ENCODE data around the gene RELT. TPM values are rescaled to one million over a fixed set of nuclear protein-coding genes. Genes with fewer than 3 reads are reported as not detected.

The RELT gene
- total RNA-seq, 1 experiment from 2014 or later = 10.2 TPM

- Mint-ChIP-seq H3K36me3 (ENCODE audit: insufficient read depth in 1 of 3, low read depth in 3 of 3) (peaks cover 0 to 3% (median 0%) of the 10 kb centered on the region in 3 experiments; a peak in 2 of 7 replicates), H3K27ac (no peak overlapping the region), H3K4me1 (peaks cover 0 to 3% of the 10 kb centered on the region in 2 experiments; a peak in 1 of 4 replicates), H3K4me3 (no peak overlapping the region; a peak in 1 of 5 replicates), H3K27me3 (ENCODE audit: low read depth) (peaks cover 2% of the 10 kb centered on the region; the same call in 1 of the 2 replicates), H3K9me3 (no peaks in the 10 kb centered on the region; a peak in 1 of 5 replicates)
- Histone ChIP-seq H2BK12ac (ENCODE audit: insufficient read length, low read depth, low read length) (no peak overlapping the region), H2BK15ac (ENCODE audit: low read depth, low read length) (no peak overlapping the region), H3K4me2 (ENCODE audit: insufficient read depth, insufficient read length, low read length) (no peak overlapping the region), H3K23ac (ENCODE audit: insufficient read length, low read depth, low read length) (no peak overlapping the region), H2AK5ac (ENCODE audit: insufficient read length, low read length) (no peak overlapping the region), H3K14ac (ENCODE audit: insufficient read depth, low read length) (no peak overlapping the region), H3K27ac (ENCODE audit: insufficient read length, low read depth, low read length) (no peak overlapping the region), H3K79me1 (ENCODE audit: insufficient read depth, low read depth, low read length, poor library complexity, severe bottlenecking) (no peaks in the 10 kb centered on the region), H2BK120ac (ENCODE audit: low read depth, low read length, poor library complexity, severe bottlenecking) (no peak overlapping the region), H3K4ac (ENCODE audit: low read depth, low read length) (no peak overlapping the region), H3K18ac (ENCODE audit: insufficient read length, low read depth, low read length) (no peak overlapping the region), H3K27me3 (ENCODE audit: insufficient read depth, low read length) (no peaks in the 10 kb centered on the region), H3K79me2 (ENCODE audit: insufficient read depth, low read length) (no peaks in the 10 kb centered on the region), H3K4me1 (ENCODE audit: insufficient read depth, low read length) (no peaks in the 10 kb centered on the region), H2AFZ (ENCODE audit: low read length) (no peak overlapping the region), H3K23me2 (ENCODE audit: insufficient read length, low read depth, low read length, poor library complexity, severe bottlenecking) (no peaks in the 10 kb centered on the region), H4K20me1 (ENCODE audit: control insufficient read depth, insufficient read depth, insufficient read length) (no peaks in the 10 kb centered on the region), H3K9me3 (ENCODE audit: control insufficient read depth, low read depth, low read length) (no peaks in the 10 kb centered on the region), H3T11ph (ENCODE audit: low read length) (no peak overlapping the region), H3K56ac (ENCODE audit: insufficient read length, low read depth, low read length) (no peak overlapping the region), H4K5ac (ENCODE audit: insufficient read length, low read depth, low read length) (no peak overlapping the region), H3K9ac (ENCODE audit: extremely low read depth, insufficient read length, low read length) (no peak overlapping the region), H2BK20ac (ENCODE audit: low read depth, low read length, poor library complexity, severe bottlenecking) (no peak overlapping the region), H4K91ac (ENCODE audit: insufficient read length, low read depth, low read length) (no peak overlapping the region), H4K8ac (replicated peaks; ENCODE audit: insufficient read length, low read depth, low read length) (no peak overlapping the region), H2BK5ac (ENCODE audit: insufficient read length, low read length) (no peak overlapping the region)
- DNase-seq = no peak
- no CpG with 5 or more reads among the region's 4 CpGs for WGBS (ENCODE audit: extremely low coverage, insufficient read length, low lambda C conversion rate)
- TF ChIP-seq, protein P1, sequence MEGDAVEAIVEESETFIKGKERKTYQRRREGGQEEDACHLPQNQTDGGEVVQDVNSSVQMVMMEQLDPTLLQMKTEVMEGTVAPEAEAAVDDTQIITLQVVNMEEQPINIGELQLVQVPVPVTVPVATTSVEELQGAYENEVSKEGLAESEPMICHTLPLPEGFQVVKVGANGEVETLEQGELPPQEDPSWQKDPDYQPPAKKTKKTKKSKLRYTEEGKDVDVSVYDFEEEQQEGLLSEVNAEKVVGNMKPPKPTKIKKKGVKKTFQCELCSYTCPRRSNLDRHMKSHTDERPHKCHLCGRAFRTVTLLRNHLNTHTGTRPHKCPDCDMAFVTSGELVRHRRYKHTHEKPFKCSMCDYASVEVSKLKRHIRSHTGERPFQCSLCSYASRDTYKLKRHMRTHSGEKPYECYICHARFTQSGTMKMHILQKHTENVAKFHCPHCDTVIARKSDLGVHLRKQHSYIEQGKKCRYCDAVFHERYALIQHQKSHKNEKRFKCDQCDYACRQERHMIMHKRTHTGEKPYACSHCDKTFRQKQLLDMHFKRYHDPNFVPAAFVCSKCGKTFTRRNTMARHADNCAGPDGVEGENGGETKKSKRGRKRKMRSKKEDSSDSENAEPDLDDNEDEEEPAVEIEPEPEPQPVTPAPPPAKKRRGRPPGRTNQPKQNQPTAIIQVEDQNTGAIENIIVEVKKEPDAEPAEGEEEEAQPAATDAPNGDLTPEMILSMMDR (conservative IDR thresholded peaks at IDR 0.05) = no peak
These were observed 21.1 kb upstream of the RELT start for GRCh38 chr11:73355109-73355508.

Measured in H9 (cell line).